ENCODE data around the gene MYO9A. TPM values are rescaled to one million over a fixed set of nuclear protein-coding genes. Genes with fewer than 3 reads are reported as not detected.
A peak's percentile ranks its signal among the peaks of the same experiment; 100 is the strongest.

MYO9A gene
- polyA plus RNA-seq, 3 donors: 3.9 to 6.6 (median 5.0) TPM

GRCh38 chr15:71853543-71853942 lies 264.4 kb downstream of the MYO9A start:
- Histone ChIP-seq H3K27ac (ENCODE audit: low read depth in 1 of 2, low read length in 2 of 2) (no peak overlapping the region), H3K79me2 (ENCODE audit: insufficient read depth, low read length) (no peaks in the 10 kb centered on the region), H3K4me1 (ENCODE audit: control insufficient read depth in 1 of 2, insufficient read depth in 2 of 2, low read length in 2 of 2) (no peaks in the 10 kb centered on the region), H3K9ac (ENCODE audit: insufficient read depth, low read length, poor library complexity, severe bottlenecking) (no peak overlapping the region), H3K27me3 (ENCODE audit: control insufficient read depth in 2 of 2, insufficient read depth in 2 of 2, low read length in 2 of 2) (no peaks in the 10 kb centered on the region), H3K9me3 (replicated peaks in 1 of 2; ENCODE audit: control insufficient read depth in 1 of 2, insufficient read depth in 1 of 2, low read length in 2 of 2) (no peaks in the 10 kb centered on the region), H3K4me3 (replicated peaks in 1 of 3; ENCODE audit: low read depth in 2 of 3, low read length in 3 of 3) (no peak overlapping the region), H3K4me2 (replicated peaks; ENCODE audit: extremely low read depth, low read length, poor library complexity, severe bottlenecking) (no peak overlapping the region), H2AFZ (ENCODE audit: insufficient read depth, low read depth, low read length, poor library complexity, severe bottlenecking) (no peak overlapping the region), H3K36me3 (replicated peaks in 1 of 2; ENCODE audit: control insufficient read depth in 1 of 2, insufficient read depth in 2 of 2, low read length in 2 of 2) (peaks cover 15 to 46% of the 10 kb centered on the region in 2 donors), H4K20me1 (ENCODE audit: insufficient read depth, low read length) (no peaks in the 10 kb centered on the region)
- no peaks in the 10 kb centered on the region for H3K4me1 Mint-ChIP-seq
- H3K27me3 Mint-ChIP-seq (ENCODE audit: low read depth in 3 of 3): no peaks in the 10 kb centered on the region
- H3K4me3 Mint-ChIP-seq: no peak overlapping the region
- no peak for TF ChIP-seq CTCF (IDR thresholded peaks at IDR 0.05)
- H3K36me3 Mint-ChIP-seq: peaks cover 36 to 47% of the 10 kb centered on the region in 2 donors
- no CpG with 5 or more reads among the region's 1 CpG for WGBS (ENCODE audit: insufficient coverage)
- peaks cover 0 to 3% (median 1%) of the 10 kb centered on the region in 7 donors for H3K9me3 Mint-ChIP-seq
- peak overlapping the region in 1 of 7 donors; percentile 57 for H3K27ac Mint-ChIP-seq
- DNase-seq: no peak
- intact Hi-C loops (cut with micrococcal nuclease): no loop called here

DNA sequence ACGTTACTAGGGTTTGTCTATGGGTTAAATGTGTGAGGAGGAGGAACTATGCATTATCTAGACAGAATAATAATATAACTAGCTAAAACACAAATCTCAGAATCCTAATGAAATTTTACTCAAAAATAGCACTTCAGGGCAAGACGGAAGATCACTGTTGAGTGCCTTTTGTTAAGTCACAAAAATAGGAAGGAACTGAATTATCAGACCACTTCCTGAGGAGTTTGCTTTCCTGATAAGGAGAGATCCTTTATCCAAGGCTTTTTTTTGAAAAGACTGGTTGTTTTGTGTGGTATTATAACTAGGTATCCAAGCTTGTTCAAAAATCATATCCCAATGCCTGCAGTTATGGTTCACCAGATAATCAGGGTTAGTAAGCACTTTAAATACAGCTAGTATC lies 273.0 kb downstream of the MYO9A start:
- H2AFZ ChIP-seq (ENCODE audit: insufficient read depth, low read depth, low read length, poor library complexity, severe bottlenecking): no peak overlapping the region
- no peak overlapping the region for H3K4me3 Mint-ChIP-seq
- peaks cover 6% of the 10 kb centered on the region for H3K4me1 Mint-ChIP-seq
- peaks cover 15 to 49% of the 10 kb centered on the region in 2 donors for H3K36me3 ChIP-seq (replicated peaks in 1 of 2; ENCODE audit: control insufficient read depth in 1 of 2, insufficient read depth in 2 of 2, low read length in 2 of 2)
- no peak overlapping the region for H3K4me2 ChIP-seq (replicated peaks; ENCODE audit: extremely low read depth, low read length, poor library complexity, severe bottlenecking)
- peaks cover 35 to 45% of the 10 kb centered on the region in 2 donors for H3K36me3 Mint-ChIP-seq
- no peak for DNase-seq
- H3K27ac Mint-ChIP-seq: no peak overlapping the region
- H3K27ac ChIP-seq (ENCODE audit: low read depth in 1 of 2, low read length in 2 of 2): no peak overlapping the region
- no peak overlapping the region for H3K9ac ChIP-seq (ENCODE audit: insufficient read depth, low read length, poor library complexity, severe bottlenecking)
- no peak overlapping the region for H3K4me3 ChIP-seq (replicated peaks in 1 of 3; ENCODE audit: low read depth in 2 of 3, low read length in 3 of 3)
- intact Hi-C loops (cut with micrococcal nuclease): no loop called here
- no peaks in the 10 kb centered on the region for H3K4me1 ChIP-seq (ENCODE audit: control insufficient read depth in 1 of 2, insufficient read depth in 2 of 2, low read length in 2 of 2)
- peaks cover 0 to 2% (median 0%) of the 10 kb centered on the region in 7 donors for H3K9me3 Mint-ChIP-seq
- WGBS (ENCODE audit: insufficient coverage): no CpG with 5 or more reads among the region's 2 CpGs
- no peaks in the 10 kb centered on the region for H3K79me2 ChIP-seq (ENCODE audit: insufficient read depth, low read length)
- H3K9me3 ChIP-seq (replicated peaks in 1 of 2; ENCODE audit: control insufficient read depth in 1 of 2, insufficient read depth in 1 of 2, low read length in 2 of 2): no peaks in the 10 kb centered on the region
- TF ChIP-seq CTCF (IDR thresholded peaks at IDR 0.05): no peak
- no peaks in the 10 kb centered on the region for H4K20me1 ChIP-seq (ENCODE audit: insufficient read depth, low read length)
- H3K27me3 ChIP-seq (ENCODE audit: control insufficient read depth in 2 of 2, insufficient read depth in 2 of 2, low read length in 2 of 2): no peaks in the 10 kb centered on the region
- peaks cover 0 to 2% (median 0%) of the 10 kb centered on the region in 3 donors for H3K27me3 Mint-ChIP-seq (ENCODE audit: low read depth in 3 of 3)
